ENCODE data around the gene USP44.

GRCh38 chr12:95529693-95530225 is 21.5 kb downstream of the USP44 start:
- TF ChIP-seq CTCF (IDR thresholded peaks at IDR 0.05; ENCODE audit: low read depth, low read length, poor library complexity, severe bottlenecking) (no peak), EZH2phosphoT487 (IDR thresholded peaks at IDR 0.05; ENCODE audit: borderline replicate concordance, low read length) (no peak)
